ENCODE measurements around the gene ILKAP. TPM values are rescaled to one million over a fixed set of nuclear protein-coding genes. Genes with fewer than 3 reads are reported as not detected.

ILKAP gene
- total and polyA plus RNA-seq, 3 experiments from 2014 or later = 39.7 to 66.2 (median 61.9) TPM

GRCh38 chr2:238247002-238247822 is 43.7 kb upstream of the ILKAP start:
- H3K4me3 ChIP-seq (ENCODE audit: low read length) = no peak overlapping the region
- Mint-ChIP-seq H3K27me3 (no peaks in the 10 kb centered on the region), H3K27ac (peak overlapping the region in 1 of 8 donors; percentile 79), H3K9me3 (no peaks in the 10 kb centered on the region), H3K36me3 (peaks cover 0 to 50% (median 7%) of the 10 kb centered on the region in 3 donors), H3K4me1 (no peaks in the 10 kb centered on the region), H3K4me3 (no peak overlapping the region)
- POLR2A ChIA-PET = no interaction called here
- no peaks in the 10 kb centered on the region for H3K36me3 ChIP-seq (ENCODE audit: insufficient read depth, low read length)
- CTCF ChIA-PET = no interaction called here
- no peaks in the 10 kb centered on the region for H3K27me3 ChIP-seq (ENCODE audit: insufficient read depth, low read length, poor library complexity, severe bottlenecking)
- no peaks in the 10 kb centered on the region for H3K4me1 ChIP-seq (ENCODE audit: insufficient read depth, low read length)
- peak in 1 of 5 donors; percentile 15 for DNase-seq
- no peak overlapping the region for H3K27ac ChIP-seq (ENCODE audit: low read depth, low read length)
- H3K9me3 ChIP-seq (ENCODE audit: low read length) = no peaks in the 10 kb centered on the region

- CTCF ChIA-PET = no interaction called here
- no peaks in the 10 kb centered on the region for H3K27me3 ChIP-seq (ENCODE audit: insufficient read depth, low read length, poor library complexity, severe bottlenecking)
- Mint-ChIP-seq H3K4me3 (no peak overlapping the region), H3K36me3 (peaks cover 0 to 31% (median 7%) of the 10 kb centered on the region in 3 donors), H3K4me1 (peaks cover 5 to 15% (median 8%) of the 10 kb centered on the region in 3 donors), H3K27me3 (no peaks in the 10 kb centered on the region), H3K27ac (no peak overlapping the region), H3K9me3 (no peaks in the 10 kb centered on the region)
- POLR2A ChIA-PET = no interaction called here
- H3K4me3 ChIP-seq (ENCODE audit: low read length) = no peak overlapping the region
- no peak overlapping the region for H3K27ac ChIP-seq (ENCODE audit: low read depth, low read length)
- no peaks in the 10 kb centered on the region for H3K36me3 ChIP-seq (ENCODE audit: insufficient read depth, low read length)
- H3K9me3 ChIP-seq (ENCODE audit: low read length) = no peaks in the 10 kb centered on the region
- H3K4me1 ChIP-seq (ENCODE audit: insufficient read depth, low read length) = no peaks in the 10 kb centered on the region
- no peak for DNase-seq
These were observed 40.7 kb upstream of the ILKAP start for GRCh38 chr2:238244151-238244550.

GRCh38 chr2:238243496-238244076 is 40.1 kb upstream of the ILKAP start:
- peaks cover 3% of the 10 kb centered on the region for H3K27me3 ChIP-seq (ENCODE audit: insufficient read depth, low read length, poor library complexity, severe bottlenecking)
- CTCF ChIA-PET = no interaction called here
- Mint-ChIP-seq H3K27ac (peak overlapping the region in 2 of 8 donors; percentile 17 to 23), H3K27me3 (no peaks in the 10 kb centered on the region), H3K4me1 (peaks cover 5 to 15% (median 8%) of the 10 kb centered on the region in 3 donors), H3K4me3 (no peak overlapping the region), H3K9me3 (no peaks in the 10 kb centered on the region), H3K36me3 (peaks cover 0 to 31% (median 7%) of the 10 kb centered on the region in 3 donors)
- peaks cover 5% of the 10 kb centered on the region for H3K4me1 ChIP-seq (ENCODE audit: insufficient read depth, low read length)
- H3K27ac ChIP-seq (ENCODE audit: low read depth, low read length) = no peak overlapping the region
- H3K9me3 ChIP-seq (ENCODE audit: low read length) = no peaks in the 10 kb centered on the region
- H3K36me3 ChIP-seq (ENCODE audit: insufficient read depth, low read length) = no peaks in the 10 kb centered on the region
- POLR2A ChIA-PET = no interaction called here
- no peak for DNase-seq
- no peak overlapping the region for H3K4me3 ChIP-seq (ENCODE audit: low read length)

GRCh38 chr2:238242731-238243495 is 39.4 kb upstream of the ILKAP start:
- no peaks in the 10 kb centered on the region for H3K36me3 ChIP-seq (ENCODE audit: insufficient read depth, low read length)
- CTCF ChIA-PET = no interaction called here
- H3K9me3 ChIP-seq (ENCODE audit: low read length) = no peaks in the 10 kb centered on the region
- no peak for DNase-seq
- no peaks in the 10 kb centered on the region for H3K9me3 Mint-ChIP-seq
- peaks cover 0 to 28% (median 7%) of the 10 kb centered on the region in 3 donors for H3K36me3 Mint-ChIP-seq
- no peak overlapping the region for H3K27ac ChIP-seq (ENCODE audit: low read depth, low read length)
- H3K27me3 ChIP-seq (ENCODE audit: insufficient read depth, low read length, poor library complexity, severe bottlenecking) = peaks cover 4% of the 10 kb centered on the region
- H3K4me3 Mint-ChIP-seq = peak overlapping the region in 2 of 7 donors; percentile 36 to 53
- no peak overlapping the region for H3K4me3 ChIP-seq (ENCODE audit: low read length)
- H3K4me1 ChIP-seq (ENCODE audit: insufficient read depth, low read length) = peaks cover 6% of the 10 kb centered on the region
- POLR2A ChIA-PET = no interaction called here
- peaks cover 5 to 20% (median 8%) of the 10 kb centered on the region in 3 donors for H3K4me1 Mint-ChIP-seq
- H3K27ac Mint-ChIP-seq = peak overlapping the region in 2 of 8 donors; percentile 23 to 90
- peaks cover 0 to 5% of the 10 kb centered on the region in 2 donors for H3K27me3 Mint-ChIP-seq

- Mint-ChIP-seq H3K4me1 (peaks cover 5 to 20% (median 8%) of the 10 kb centered on the region in 3 donors), H3K27ac (peak overlapping the region in 5 of 8 donors; percentile 2 to 61 (median 23)), H3K4me3 (peak overlapping the region in 6 of 7 donors; percentile 33 to 85 (median 48)), H3K27me3 (peaks cover 0 to 10% of the 10 kb centered on the region in 2 donors), H3K9me3 (no peaks in the 10 kb centered on the region), H3K36me3 (peaks cover 0 to 22% (median 7%) of the 10 kb centered on the region in 3 donors)
- Histone ChIP-seq H3K27ac (ENCODE audit: low read depth, low read length) (no peak overlapping the region), H3K36me3 (ENCODE audit: insufficient read depth, low read length) (no peaks in the 10 kb centered on the region), H3K9me3 (ENCODE audit: low read length) (no peaks in the 10 kb centered on the region), H3K4me1 (ENCODE audit: insufficient read depth, low read length) (peaks cover 6% of the 10 kb centered on the region), H3K27me3 (ENCODE audit: insufficient read depth, low read length, poor library complexity, severe bottlenecking) (peaks cover 4% of the 10 kb centered on the region), H3K4me3 (ENCODE audit: low read length) (no peak overlapping the region)
- CTCF ChIA-PET = no interaction called here
- POLR2A ChIA-PET = no interaction called here
- no peak for DNase-seq
These were observed 38.5 kb upstream of the ILKAP start for GRCh38 chr2:238241970-238242369.

GRCh38 chr2:238240757-238241711 is 37.5 kb upstream of the ILKAP start:
- Histone ChIP-seq H3K4me3 (ENCODE audit: low read length) (no peak overlapping the region), H3K27ac (ENCODE audit: low read depth, low read length) (no peak overlapping the region), H3K27me3 (ENCODE audit: insufficient read depth, low read length, poor library complexity, severe bottlenecking) (peaks cover 4% of the 10 kb centered on the region), H3K36me3 (ENCODE audit: insufficient read depth, low read length) (no peaks in the 10 kb centered on the region), H3K9me3 (ENCODE audit: low read length) (no peaks in the 10 kb centered on the region), H3K4me1 (ENCODE audit: insufficient read depth, low read length) (peaks cover 6% of the 10 kb centered on the region)
- Mint-ChIP-seq H3K9me3 (no peaks in the 10 kb centered on the region), H3K4me1 (peaks cover 5 to 20% (median 8%) of the 10 kb centered on the region in 3 donors), H3K27ac (peak overlapping the region in 2 of 8 donors; percentile 10 to 23), H3K36me3 (peaks cover 0 to 16% (median 7%) of the 10 kb centered on the region in 3 donors), H3K4me3 (peak overlapping the region; percentile 33 to 88 (median 61)), H3K27me3 (peaks cover 3 to 14% of the 10 kb centered on the region in 2 donors)
- DNase-seq = peak in 3 of 5 donors; percentile 22 to 62 (median 34)
- ChIA-PET CTCF (interaction anchor here (1.3 kb wide), 1 partner anchor 22 kb away, joined by 5 read pairs; no protein-coding TSS in a partner anchor), POLR2A (interaction anchor here (1.2 to 1.3 kb wide), 2 partner anchors 37 to 48 kb away, joined by 3 to 8 read pairs; partner anchors contain the start of gene PER2)
